Inflammatory macrophage treated with lipopolysaccharide for 1 hour (primary cell): ENCODE results near the gene HMCN2.

ENCODE experiments used
- DNase-seq, 2 donors: peaks; one replicate each; pipeline ENCODE4 v3.0.0-alpha.2; 2020 to 2022

The HMCN2 gene

GRCh38 chr9:130265431-130266235, at the start of gene HMCN2:
TSS of gene HMCN2 (plus strand) at chr9:130265760. CDS start at chr9:130265879, 119 bp downstream.
- DNase-seq, result no peak

- no peak for DNase-seq
Observed at GRCh38 chr9:130217838-130218237, 47.7 kb upstream of the HMCN2 start.

- no peak for DNase-seq
Observed at GRCh38 chr9:130219661-130220096, 45.9 kb upstream of the HMCN2 start.

- DNase-seq, result no peak
Observed at GRCh38 chr9:130220352-130220751, 45.2 kb upstream of the HMCN2 start.

GRCh38 chr9:130222833-130223232, 42.7 kb upstream of the HMCN2 start:
- no peak for DNase-seq

- DNase-seq, result no peak
Observed at GRCh38 chr9:130225071-130225470, 40.5 kb upstream of the HMCN2 start.

- no peak for DNase-seq
Observed at GRCh38 chr9:130225586-130225985, 40.0 kb upstream of the HMCN2 start.

- no peak for DNase-seq
Observed at GRCh38 chr9:130226112-130226511, 39.4 kb upstream of the HMCN2 start.

GRCh38 chr9:130227833-130228232, 37.7 kb upstream of the HMCN2 start:
- DNase-seq, result no peak

GRCh38 chr9:130229759-130230158, 35.8 kb upstream of the HMCN2 start:
- no peak for DNase-seq

GRCh38 chr9:130230631-130231030, 34.9 kb upstream of the HMCN2 start:
- DNase-seq, result no peak

- DNase-seq, result no peak
Observed at GRCh38 chr9:130232899-130233586, 32.5 kb upstream of the HMCN2 start.

GRCh38 chr9:130233587-130233945, 32.0 kb upstream of the HMCN2 start:
- no peak for DNase-seq

- DNase-seq, result no peak
Observed at GRCh38 chr9:130234340-130235260, 31.0 kb upstream of the HMCN2 start.

GRCh38 chr9:130235558-130236435, 29.8 kb upstream of the HMCN2 start:
- peak in 1 of 2 donors; percentile 78 for DNase-seq

- no peak for DNase-seq
Observed at GRCh38 chr9:130236436-130236985, 29.0 kb upstream of the HMCN2 start.

GRCh38 chr9:130237076-130237475, 28.5 kb upstream of the HMCN2 start:
- no peak for DNase-seq

- DNase-seq, result no peak
Observed at GRCh38 chr9:130237763-130238524, 27.6 kb upstream of the HMCN2 start.

GRCh38 chr9:130239363-130239695, 26.2 kb upstream of the HMCN2 start:
- no peak for DNase-seq

GRCh38 chr9:130239741-130240241, 25.8 kb upstream of the HMCN2 start:
- DNase-seq, result peak; percentile 45 to 65
